HG02852 (cell line): Measurements from ENCODE around the gene SIAH1.
"Not testable (repeated sequence)": the region's sequence is repeated elsewhere in the genome, so short reads cannot be mapped to it uniquely, and the experiment has no call there.

ENCODE experiments used
- ATAC-seq: cut with Tn5 transposase; IDR thresholded peaks from one replicate; pipeline ENCODE4 v1.9.1; 2021; ENCODE audit warnings: mild to moderate bottlenecking, moderate library complexity; ENCODE audit not compliant: unreplicated experiment

Gene SIAH1

GRCh38 chr16:48335961-48336360 is 49.3 kb downstream of the SIAH1 start:
- no peak for ATAC-seq

GRCh38 chr16:48334325-48334724 is 50.9 kb downstream of the SIAH1 start:
- ATAC-seq = no peak

- no peak for ATAC-seq
Measured at GRCh38 chr16:48332978-48333377, 52.2 kb downstream of the SIAH1 start.

GRCh38 chr16:48330841-48331192 is 54.4 kb downstream of the SIAH1 start:
- ATAC-seq = no peak

- no peak for ATAC-seq
Measured at GRCh38 chr16:48330189-48330840, 54.9 kb downstream of the SIAH1 start.

- ATAC-seq = no peak
Measured at GRCh38 chr16:48329138-48329537, 56.1 kb downstream of the SIAH1 start.

- ATAC-seq = no peak
Measured at GRCh38 chr16:48326915-48327314, 58.3 kb downstream of the SIAH1 start.

- ATAC-seq = no peak
Measured at GRCh38 chr16:48323783-48324775, 61.1 kb downstream of the SIAH1 start.

- no peak for ATAC-seq
Measured at GRCh38 chr16:48321317-48322036, 63.7 kb downstream of the SIAH1 start.

- ATAC-seq = peak; percentile 55
Measured at GRCh38 chr16:48318630-48319029, 66.6 kb downstream of the SIAH1 start.

- ATAC-seq = no peak
Measured at GRCh38 chr16:48317614-48318315, 67.4 kb downstream of the SIAH1 start.

GRCh38 chr16:48317026-48317425 is 68.2 kb downstream of the SIAH1 start:
- no peak for ATAC-seq

GRCh38 chr16:48313905-48314304 is 71.3 kb downstream of the SIAH1 start:
- not testable (repeated sequence) for ATAC-seq

GRCh38 chr16:48310908-48311641 is 74.1 kb downstream of the SIAH1 start:
- ATAC-seq = no peak
